Activated CD4-positive, alpha-beta T cell treated with anti-CD3 and anti-CD28 coated beads for 36 hours (primary cell): ENCODE data around the gene LDLRAD4. TPM values are rescaled to one million over a fixed set of nuclear protein-coding genes. Genes with fewer than 3 reads are reported as not detected.

ENCODE experiments used
- ATAC-seq: fragments of 200-7000 bp; cut with Tn5 transposase; one replicate; pipeline ENCODE4 v1.10.0; 2021; ENCODE audit warnings: mild to moderate bottlenecking, moderate library complexity
- CTCF ChIA-PET: fragments of 350-600 bp; sonication (Branson Sonifier 250); formaldehyde crosslinking; loops from one replicate; lab custom pipeline; 2021; ENCODE audit warnings: antibody characterized with exemption; lab: Charles Lee
- POLR2A ChIA-PET: fragments of 350-600 bp; sonication (Branson Sonifier 250); formaldehyde crosslinking; loops from one replicate; lab custom pipeline; 2021; ENCODE audit warnings: antibody characterized with exemption, inconsistent platforms; lab: Charles Lee
- DNase-seq: peaks from one replicate; pipeline ENCODE4 v3.0.0-alpha.2; 2020
- H3K27ac Mint-ChIP-seq: one replicate; pipeline ENCODE4 v1.8.0; 2021; ENCODE audit warnings: mixed read lengths
- H3K27me3 Mint-ChIP-seq: one replicate; pipeline ENCODE4 v1.8.0; 2021; ENCODE audit warnings: mixed read lengths
- H3K36me3 Mint-ChIP-seq: one replicate; pipeline ENCODE4 v1.8.0; 2021; ENCODE audit warnings: low read depth, mixed read lengths
- H3K4me1 Mint-ChIP-seq: one replicate; pipeline ENCODE4 v1.8.0; 2021; ENCODE audit warnings: mixed read lengths
- H3K4me3 Mint-ChIP-seq: one replicate; pipeline ENCODE4 v1.8.0; 2021; ENCODE audit warnings: mild to moderate bottlenecking, moderate library complexity, mixed read lengths
- H3K9me3 Mint-ChIP-seq: one replicate; pipeline ENCODE4 v1.8.0; 2021; ENCODE audit warnings: low read depth, mixed read lengths
- intact Hi-C, 2 experiments: fragments of 100-400 bp; cut with DNase I in 1 of 2; cut with micrococcal nuclease in 1 of 2; formaldehyde crosslinking; loops; one replicate each; pipeline versions ENCODE4 v1.14.2 to v1.15.1; 2022 to 2024; cut with DNase I, micrococcal nuclease
- total RNA-seq, 2 experiments: library from RNA; stranded (reverse); gene quantifications; one replicate each; pipeline ENCODE4 v1.2.3, GENCODE V29; 2021

The LDLRAD4 gene
- total RNA-seq, 2 experiments from 2014 or later: 29.3 to 32.2 TPM

DNA sequence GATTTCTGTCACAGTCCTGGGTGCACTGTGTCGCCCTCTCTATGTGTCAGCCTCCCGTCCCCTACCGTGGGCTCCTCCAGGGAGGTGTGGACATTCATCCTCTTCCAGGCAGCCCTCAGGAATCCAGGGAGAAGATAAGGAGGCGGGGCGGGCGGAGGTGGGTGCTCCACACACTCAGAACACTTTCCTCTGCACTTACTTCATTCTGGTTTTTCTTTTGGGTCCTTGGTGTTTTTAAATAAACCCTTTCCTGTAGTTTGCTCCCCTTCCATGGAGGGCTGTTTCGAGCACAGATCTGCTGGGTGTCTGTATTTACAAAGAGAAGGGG lies 323.9 kb downstream of the LDLRAD4 start:
- ChIA-PET POLR2A (no interaction called here), CTCF (interaction anchor here (1.0 to 1.5 kb wide), 3 partner anchors 15 to 326 kb away, joined by 3 to 7 read pairs (median 3); no protein-coding TSS in a partner anchor)
- H3K9me3 Mint-ChIP-seq: peaks cover 3% of the 10 kb centered on the region
- intact Hi-C loops: no loop called here
- no peaks in the 10 kb centered on the region for H3K27me3 Mint-ChIP-seq
- H3K36me3 Mint-ChIP-seq: peaks cover 8% of the 10 kb centered on the region
- H3K27ac Mint-ChIP-seq: peak overlapping the region; percentile 45
- H3K4me1 Mint-ChIP-seq: peaks cover 37% of the 10 kb centered on the region
- no peak for DNase-seq
- no peak overlapping the region for H3K4me3 Mint-ChIP-seq
- no peak for ATAC-seq

DNA sequence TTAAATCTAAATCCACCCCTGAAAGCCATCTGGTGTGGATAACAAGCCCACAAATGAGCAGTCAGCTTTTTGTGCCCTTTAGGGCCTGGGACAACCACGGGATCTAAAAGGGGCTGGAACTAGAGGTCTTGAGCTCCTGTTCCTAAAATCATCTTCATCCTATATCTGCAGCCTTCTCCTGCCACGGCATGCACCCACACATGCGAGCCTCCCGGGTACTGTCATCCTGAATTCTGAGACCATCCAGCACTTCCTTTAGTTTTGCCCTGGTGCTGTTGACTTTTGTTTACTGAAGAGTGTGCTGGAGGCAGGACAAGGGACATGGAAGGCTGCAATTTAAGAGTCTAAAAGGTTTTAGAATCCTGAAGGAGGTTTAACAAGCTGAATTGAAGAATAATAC lies 324.6 kb downstream of the LDLRAD4 start:
- Mint-ChIP-seq H3K4me1 (peaks cover 32% of the 10 kb centered on the region), H3K36me3 (peaks cover 12% of the 10 kb centered on the region), H3K9me3 (peaks cover 3% of the 10 kb centered on the region), H3K4me3 (no peak overlapping the region), H3K27me3 (no peaks in the 10 kb centered on the region), H3K27ac (no peak overlapping the region)
- intact Hi-C loops: no loop called here
- CTCF ChIA-PET: interaction anchor here (0.7 to 1.5 kb wide), 2 partner anchors 15 to 767 kb away, joined by 3 read pairs; no protein-coding TSS in a partner anchor
- DNase-seq (no peak), ATAC-seq (no peak)
- POLR2A ChIA-PET: no interaction called here

DNA sequence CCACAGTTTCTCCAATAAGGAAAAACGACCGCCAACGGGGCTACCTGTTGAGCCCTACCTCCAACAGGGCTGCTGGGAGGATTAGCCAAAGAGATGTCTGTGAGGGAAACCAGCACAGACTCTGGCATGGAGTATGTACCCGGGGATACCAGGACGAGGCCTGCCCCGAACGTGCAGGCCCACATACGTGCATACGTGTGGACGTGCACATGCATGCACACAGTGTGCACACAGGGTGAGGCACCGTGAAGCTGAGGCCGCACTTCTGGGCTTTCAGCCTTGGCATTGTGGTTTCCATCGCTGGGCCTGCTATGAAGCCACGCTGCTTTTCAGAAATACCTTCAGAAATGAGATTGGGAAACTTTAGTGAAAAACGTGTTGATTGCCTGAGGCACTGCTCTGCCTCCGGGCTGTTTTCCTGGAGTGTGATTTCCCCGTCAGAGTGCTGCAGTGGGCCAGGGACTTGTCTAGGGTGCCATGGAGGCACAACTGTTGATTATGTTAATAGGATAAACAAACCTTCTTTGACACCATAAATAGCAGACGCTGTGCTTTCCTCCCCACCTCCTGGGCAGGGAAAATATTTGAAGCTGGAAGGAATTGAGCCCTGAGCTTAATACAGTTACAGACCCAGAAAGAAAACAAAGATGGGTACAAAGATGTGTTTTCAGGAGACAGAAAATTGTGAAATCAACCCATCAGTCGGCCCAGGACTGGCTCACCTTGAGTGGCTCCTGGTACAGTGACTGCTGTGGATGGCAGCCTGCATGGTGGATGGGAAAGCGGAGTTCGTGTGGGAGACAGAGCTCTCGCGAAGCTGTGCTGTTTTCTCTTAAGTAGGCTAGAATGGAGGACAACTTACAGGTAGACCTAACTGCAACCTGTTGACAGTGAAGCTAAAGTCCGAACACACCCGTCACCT lies 325.5 kb downstream of the LDLRAD4 start:
- H3K27ac Mint-ChIP-seq: no peak overlapping the region
- peaks cover 3% of the 10 kb centered on the region for H3K9me3 Mint-ChIP-seq
- H3K36me3 Mint-ChIP-seq: peaks cover 12% of the 10 kb centered on the region
- intact Hi-C loops: no loop called here
- POLR2A ChIA-PET: no interaction called here
- no peak for ATAC-seq
- H3K4me1 Mint-ChIP-seq: peaks cover 24% of the 10 kb centered on the region
- H3K27me3 Mint-ChIP-seq: no peaks in the 10 kb centered on the region
- H3K4me3 Mint-ChIP-seq: no peak overlapping the region
- no peak for DNase-seq
- CTCF ChIA-PET: interaction anchor here (0.7 to 1.5 kb wide), 2 partner anchors 14 to 344 kb away, joined by 3 read pairs; no protein-coding TSS in a partner anchor

DNA sequence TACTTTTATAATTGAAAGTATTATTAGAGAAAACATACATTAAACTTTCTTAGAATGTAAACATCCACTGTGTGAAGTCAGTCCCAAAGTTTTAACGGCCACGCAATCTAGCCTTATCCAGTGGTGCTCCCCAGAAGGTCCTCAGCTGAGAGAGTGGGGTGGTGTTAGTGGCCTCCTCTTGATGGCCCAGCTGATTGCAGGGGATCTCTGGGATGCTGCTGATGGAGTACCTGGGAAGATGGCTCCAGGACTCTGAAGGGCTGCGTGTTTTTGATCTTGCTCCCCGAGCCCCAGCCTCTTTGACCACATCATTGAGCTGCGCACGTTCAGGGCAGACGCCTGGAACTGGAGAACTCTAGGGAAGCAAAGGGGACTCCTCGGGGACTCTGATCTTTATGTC lies 326.4 kb downstream of the LDLRAD4 start:
- ChIA-PET CTCF (no interaction called here), POLR2A (no interaction called here)
- H3K9me3 Mint-ChIP-seq: peaks cover 3% of the 10 kb centered on the region
- no peak overlapping the region for H3K4me3 Mint-ChIP-seq
- no peak for ATAC-seq
- H3K36me3 Mint-ChIP-seq: peaks cover 12% of the 10 kb centered on the region
- H3K27ac Mint-ChIP-seq: no peak overlapping the region
- H3K27me3 Mint-ChIP-seq: no peaks in the 10 kb centered on the region
- no peak for DNase-seq
- intact Hi-C loops: no loop called here
- H3K4me1 Mint-ChIP-seq: peaks cover 16% of the 10 kb centered on the region

DNA sequence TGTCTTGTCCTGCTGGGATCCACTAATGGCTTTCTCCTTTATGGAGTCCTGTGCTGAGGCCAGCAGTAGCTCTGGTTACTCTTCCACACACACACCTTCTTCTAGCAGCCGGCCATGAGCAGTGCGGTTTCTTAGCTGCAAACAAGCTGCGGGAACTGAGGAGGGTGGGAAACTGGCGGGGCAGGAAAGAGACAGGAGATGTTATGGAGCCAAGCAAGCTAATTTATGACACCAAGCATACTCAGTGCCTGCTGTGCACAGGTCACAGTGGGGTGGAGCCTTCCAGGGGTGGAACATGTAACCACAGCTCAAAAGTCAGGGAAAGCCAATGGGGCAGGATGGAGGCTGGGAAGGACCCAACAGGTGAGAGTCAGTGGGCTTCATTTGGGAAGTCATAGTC lies 327.0 kb downstream of the LDLRAD4 start:
- POLR2A ChIA-PET: no interaction called here
- Mint-ChIP-seq H3K36me3 (peaks cover 12% of the 10 kb centered on the region), H3K9me3 (peaks cover 3% of the 10 kb centered on the region), H3K27me3 (no peaks in the 10 kb centered on the region), H3K4me3 (no peak overlapping the region), H3K4me1 (peaks cover 11% of the 10 kb centered on the region), H3K27ac (no peak overlapping the region)
- no peak for DNase-seq
- intact Hi-C loops: no loop called here
- CTCF ChIA-PET: interaction anchor here (0.5 to 1.4 kb wide), 3 partner anchors 10 to 450 kb away, joined by 3 to 5 read pairs (median 4); no protein-coding TSS in a partner anchor
- no peak for ATAC-seq

DNA sequence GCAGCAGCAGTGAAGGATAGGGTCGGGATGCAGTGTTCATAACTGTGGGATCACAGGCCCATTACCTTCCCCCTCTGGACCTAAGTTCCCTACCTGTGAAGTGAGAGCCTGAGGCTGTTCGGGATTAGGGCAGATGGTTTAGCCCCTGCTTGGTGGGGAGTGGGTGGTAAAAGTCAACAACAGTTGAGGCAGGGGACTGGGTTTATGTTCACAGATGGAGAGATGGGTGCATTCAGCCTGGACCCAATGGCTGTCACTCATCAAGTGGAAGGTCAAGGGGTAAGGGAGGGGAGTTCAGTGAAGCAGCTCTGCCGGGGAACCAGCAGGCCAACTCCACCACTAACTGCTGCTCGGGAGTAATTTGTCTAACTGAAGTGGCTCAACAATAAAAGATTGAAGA lies 327.4 kb downstream of the LDLRAD4 start:
- no peak for ATAC-seq
- CTCF ChIA-PET: interaction anchor here (0.5 to 1.4 kb wide), 3 partner anchors 9 to 450 kb away, joined by 3 to 5 read pairs (median 4); no protein-coding TSS in a partner anchor
- peaks cover 3% of the 10 kb centered on the region for H3K9me3 Mint-ChIP-seq
- H3K36me3 Mint-ChIP-seq: peaks cover 12% of the 10 kb centered on the region
- H3K4me1 Mint-ChIP-seq: peaks cover 6% of the 10 kb centered on the region
- no peaks in the 10 kb centered on the region for H3K27me3 Mint-ChIP-seq
- intact Hi-C loops: no loop called here
- POLR2A ChIA-PET: no interaction called here
- H3K27ac Mint-ChIP-seq: no peak overlapping the region
- DNase-seq: no peak
- no peak overlapping the region for H3K4me3 Mint-ChIP-seq

DNA sequence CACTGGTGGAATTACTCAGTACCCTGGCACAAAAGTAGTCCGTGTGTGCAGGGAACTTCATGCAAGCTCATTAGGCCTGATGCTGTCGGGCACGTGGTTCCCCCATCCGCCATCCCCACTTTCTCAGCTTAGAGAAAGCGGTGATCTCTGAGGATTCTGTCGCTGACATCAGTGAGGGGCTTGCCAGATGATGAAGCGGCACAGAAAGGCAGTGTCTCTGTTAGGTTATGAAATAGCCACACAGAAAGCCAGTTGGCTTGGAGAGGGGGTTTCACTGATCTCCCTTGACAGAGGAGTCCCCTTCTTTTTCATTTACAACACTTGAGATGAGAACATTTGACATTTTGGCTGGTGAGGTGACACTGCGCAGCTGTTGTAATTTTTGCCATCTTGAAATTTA lies 328.1 kb downstream of the LDLRAD4 start:
- Mint-ChIP-seq H3K4me3 (no peak overlapping the region), H3K27me3 (no peaks in the 10 kb centered on the region), H3K36me3 (peaks cover 10% of the 10 kb centered on the region), H3K27ac (no peak overlapping the region), H3K9me3 (peaks cover 3% of the 10 kb centered on the region), H3K4me1 (peaks cover under 1% of the 10 kb centered on the region)
- POLR2A ChIA-PET: no interaction called here
- CTCF ChIA-PET: interaction anchor here (1.4 kb wide), 1 partner anchor 11 kb away, joined by 5 read pairs; no protein-coding TSS in a partner anchor
- intact Hi-C loops: no loop called here
- DNase-seq (no peak), ATAC-seq (no peak)

DNA sequence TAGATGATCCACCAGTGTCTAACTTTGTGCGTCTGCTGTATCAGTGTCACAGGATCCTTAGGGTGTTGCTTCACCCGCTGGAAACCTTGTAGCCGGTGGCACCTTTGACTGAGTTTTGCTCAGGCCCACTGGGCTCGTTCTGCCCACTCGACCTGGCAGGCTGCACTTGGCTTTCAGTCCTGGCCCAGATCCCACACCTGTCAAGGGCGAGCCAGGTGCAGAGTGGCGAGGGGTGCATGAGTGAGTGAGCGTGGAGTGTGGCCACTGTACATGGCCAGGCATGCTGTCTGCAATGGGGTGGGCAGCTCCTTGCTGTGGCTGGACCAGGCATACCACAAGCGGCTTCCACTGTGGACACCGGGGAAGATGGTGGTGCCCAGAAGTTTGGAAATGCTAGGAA lies 328.8 kb downstream of the LDLRAD4 start:
- H3K27ac Mint-ChIP-seq: no peak overlapping the region
- ChIA-PET POLR2A (no interaction called here), CTCF (interaction anchor here (0.6 kb wide), 1 partner anchor 12 kb away, joined by 5 read pairs; no protein-coding TSS in a partner anchor)
- no peak for DNase-seq
- H3K27me3 Mint-ChIP-seq: no peaks in the 10 kb centered on the region
- peaks cover 3% of the 10 kb centered on the region for H3K9me3 Mint-ChIP-seq
- no peak overlapping the region for H3K4me3 Mint-ChIP-seq
- ATAC-seq: no peak
- no peaks in the 10 kb centered on the region for H3K4me1 Mint-ChIP-seq
- intact Hi-C loops: no loop called here
- peaks cover 10% of the 10 kb centered on the region for H3K36me3 Mint-ChIP-seq

DNA sequence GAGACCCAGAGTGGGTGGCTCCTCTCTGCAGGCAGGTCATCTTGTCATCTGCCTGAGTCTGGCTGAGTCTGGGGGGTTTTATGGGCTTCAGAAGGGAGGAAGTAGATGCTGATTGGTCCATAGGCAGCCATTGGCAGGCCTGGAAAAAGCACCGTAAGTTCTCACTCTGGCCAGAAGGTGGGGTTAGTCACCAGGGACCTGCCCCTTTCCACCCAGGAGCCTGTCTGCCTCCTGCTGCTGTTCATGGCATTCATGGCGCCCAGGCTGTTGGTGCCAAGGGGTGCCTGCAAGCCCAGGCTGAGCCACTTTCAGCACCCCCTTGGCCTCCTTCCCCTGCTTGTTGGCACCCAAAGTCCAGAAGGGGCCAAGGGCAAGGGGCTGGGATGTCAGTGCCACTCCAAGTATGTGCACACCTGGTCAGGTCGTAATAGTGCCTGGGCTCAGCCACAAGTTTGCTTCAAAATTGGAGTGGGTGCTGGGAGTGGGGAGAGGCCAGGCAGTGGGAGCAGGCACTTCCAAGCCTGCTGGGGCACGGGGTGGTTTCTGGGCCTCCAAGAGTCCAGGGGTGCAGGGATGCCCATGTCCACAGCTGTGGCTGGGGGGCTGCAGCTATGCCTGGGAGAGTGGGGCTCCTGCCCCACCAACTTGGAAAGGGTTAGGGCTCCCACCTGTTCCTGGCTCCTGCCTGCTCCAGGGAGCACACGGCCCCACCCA lies 329.7 kb downstream of the LDLRAD4 start:
- ChIA-PET POLR2A (interaction anchor here (0.6 kb wide), 1 partner anchor 329 kb away, joined by 3 read pairs; no protein-coding TSS in a partner anchor), CTCF (interaction anchor here (0.6 to 1.9 kb wide), 4 partner anchors 9 to 15 kb away, joined by 3 to 8 read pairs (median 4); no protein-coding TSS in a partner anchor)
- Mint-ChIP-seq H3K9me3 (peaks cover 3% of the 10 kb centered on the region), H3K4me3 (no peak overlapping the region), H3K27ac (no peak overlapping the region), H3K4me1 (no peaks in the 10 kb centered on the region), H3K36me3 (peaks cover 8% of the 10 kb centered on the region), H3K27me3 (no peaks in the 10 kb centered on the region)
- ATAC-seq: peak; percentile 63
- intact Hi-C loops: no loop called here
- DNase-seq: peak; percentile 42

DNA sequence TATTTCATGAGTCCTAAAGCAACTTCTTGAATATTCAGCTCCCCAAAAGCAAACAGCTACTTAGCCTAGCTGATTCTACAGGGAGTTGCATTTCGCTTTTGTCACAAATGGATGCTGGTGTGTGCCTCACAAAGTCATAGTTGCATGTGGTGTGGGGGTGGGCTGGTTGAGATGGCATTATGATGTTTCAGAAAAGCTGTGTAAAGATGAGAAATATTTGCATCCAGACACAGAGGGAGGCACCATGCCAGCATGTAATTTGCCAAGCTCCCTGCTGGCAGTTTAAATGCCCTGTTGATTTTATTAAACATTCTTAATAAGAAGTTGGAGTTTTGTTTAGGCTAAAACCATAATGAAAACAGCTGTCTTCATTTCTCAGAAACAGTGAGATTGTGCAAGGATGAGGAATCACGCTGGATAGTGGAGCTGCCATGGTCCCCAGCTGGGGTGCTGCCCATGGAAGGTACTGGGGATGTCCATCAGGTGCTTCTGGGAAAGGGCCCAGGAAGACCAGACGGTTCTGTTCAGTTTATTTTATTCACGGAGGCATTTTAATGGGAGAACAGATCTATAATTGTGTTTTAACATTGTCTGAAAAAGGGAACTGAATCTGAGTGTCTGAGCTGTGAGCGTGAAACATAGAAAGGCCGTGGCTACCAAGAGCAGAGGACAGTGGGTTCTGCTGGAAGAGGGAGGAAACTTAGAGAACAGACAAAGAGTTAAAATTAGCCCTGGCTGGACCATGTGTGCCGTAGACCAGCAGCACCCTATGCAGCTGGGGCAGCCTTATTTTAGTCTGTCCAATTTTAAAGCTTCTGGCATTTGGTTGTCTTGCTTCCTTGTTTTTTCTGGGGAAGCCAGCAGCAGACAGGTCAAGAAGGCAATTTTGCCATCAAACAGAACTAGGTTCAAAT lies 330.7 kb downstream of the LDLRAD4 start:
- ChIA-PET CTCF (interaction anchor here (0.6 to 1.9 kb wide), 7 partner anchors 8 to 558 kb away, joined by 3 to 8 read pairs (median 3); partner anchors contain the start of gene CEP192), POLR2A (interaction anchor here (0.6 kb wide), 1 partner anchor 330 kb away, joined by 3 read pairs; no protein-coding TSS in a partner anchor)
- Mint-ChIP-seq H3K4me1 (no peaks in the 10 kb centered on the region), H3K27ac (no peak overlapping the region), H3K36me3 (peaks cover 7% of the 10 kb centered on the region), H3K9me3 (peaks cover 3% of the 10 kb centered on the region), H3K27me3 (no peaks in the 10 kb centered on the region), H3K4me3 (no peak overlapping the region)
- DNase-seq (no peak), ATAC-seq (no peak)
- intact Hi-C loops: no loop called here
